Activated naive CD4-positive, alpha-beta T cell (primary cell): ENCODE data around the gene MRPL42.
"Not testable (repeated sequence)": the region's sequence is repeated elsewhere in the genome, so short reads cannot be mapped to it uniquely, and the experiment has no call there.

ENCODE experiments used
- DNase-seq, 4 experiments: peaks; one replicate each; lab custom pipeline; 2025; lab: John Stamatoyannopoulos, UW

MRPL42 gene

DNA sequence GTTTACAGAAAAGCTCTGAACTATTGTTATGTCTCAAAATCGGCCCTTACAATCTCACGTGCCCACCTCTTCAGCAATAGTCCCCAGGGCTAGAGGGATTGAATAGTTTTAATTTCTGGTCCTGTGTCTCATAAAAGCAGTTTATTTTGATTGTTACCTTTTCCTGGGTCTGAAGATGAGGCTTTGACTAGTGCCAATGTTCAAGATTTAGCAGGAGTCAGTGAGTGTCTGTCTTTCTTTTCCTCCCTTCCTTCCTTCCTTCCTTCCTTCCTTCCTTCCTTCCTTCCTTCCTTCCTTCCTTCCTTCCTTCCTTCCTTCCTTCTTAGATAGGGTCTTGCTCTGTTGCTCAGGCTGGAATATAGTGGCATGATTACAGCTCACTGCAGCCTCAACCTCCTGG lies 80.5 kb downstream of the MRPL42 start:
- no peak for DNase-seq

GRCh38 chr12:93549174-93549573 lies 81.9 kb downstream of the MRPL42 start:
- no peak for DNase-seq

DNA sequence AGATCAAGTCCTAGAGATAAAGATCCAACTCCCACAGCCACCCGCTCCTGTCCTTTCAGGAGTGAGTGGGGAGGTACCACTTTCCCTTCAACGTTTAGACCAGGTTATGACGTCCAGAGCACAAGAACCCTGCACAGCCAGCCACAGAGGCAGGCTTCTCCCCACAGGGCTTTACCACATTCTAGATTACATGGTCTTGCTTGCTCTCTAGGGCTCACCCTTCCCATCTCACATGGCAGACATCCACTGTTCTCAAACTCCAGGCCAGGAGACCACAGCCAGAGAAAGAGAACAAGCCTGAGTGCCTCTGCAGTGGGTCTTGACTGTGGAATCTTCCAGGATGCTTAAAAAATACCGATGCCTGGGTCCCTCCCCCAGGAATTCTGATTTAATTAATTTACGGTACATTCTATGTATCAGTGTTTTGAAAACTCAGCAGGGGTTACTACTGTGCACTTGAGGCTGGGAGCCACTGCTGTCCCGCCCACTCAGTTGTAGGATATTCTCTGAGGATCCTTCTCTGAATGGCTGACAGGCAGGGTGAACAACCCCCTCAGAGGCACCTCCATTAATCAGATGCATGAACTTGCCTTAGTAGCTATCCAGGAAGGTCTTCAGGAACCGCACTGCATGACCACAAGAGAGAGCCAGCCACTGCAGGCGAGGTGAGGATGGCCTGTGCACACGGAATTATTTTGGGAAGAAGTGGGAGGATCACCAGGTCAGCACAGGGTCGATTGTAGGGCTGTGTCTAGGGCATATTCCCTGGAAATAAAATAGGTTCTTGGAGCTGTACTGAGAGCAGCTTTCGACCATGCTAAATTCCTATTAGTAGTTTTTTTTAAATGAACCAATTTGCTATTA lies 83.7 kb downstream of the MRPL42 start:
- DNase-seq = no peak

DNA sequence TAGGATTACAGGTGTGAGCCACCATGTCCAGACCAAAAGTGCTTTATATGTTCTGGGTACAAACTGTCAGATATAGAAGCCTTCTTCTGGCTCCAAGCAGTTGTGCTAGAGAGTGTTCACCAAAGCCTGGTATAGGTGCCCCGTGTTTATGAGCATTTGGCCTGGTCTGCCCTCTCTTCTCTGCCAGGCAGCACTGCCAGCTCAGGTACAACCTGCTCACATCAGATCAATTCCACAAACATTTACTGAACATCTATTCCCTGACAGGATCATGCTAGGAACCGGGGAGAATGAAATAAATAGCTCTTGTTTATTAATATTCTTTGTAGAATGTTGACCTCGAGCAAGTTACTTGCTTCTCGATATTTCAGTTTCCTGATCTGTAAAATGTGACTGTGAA lies 85.1 kb downstream of the MRPL42 start:
- no peak for DNase-seq

DNA sequence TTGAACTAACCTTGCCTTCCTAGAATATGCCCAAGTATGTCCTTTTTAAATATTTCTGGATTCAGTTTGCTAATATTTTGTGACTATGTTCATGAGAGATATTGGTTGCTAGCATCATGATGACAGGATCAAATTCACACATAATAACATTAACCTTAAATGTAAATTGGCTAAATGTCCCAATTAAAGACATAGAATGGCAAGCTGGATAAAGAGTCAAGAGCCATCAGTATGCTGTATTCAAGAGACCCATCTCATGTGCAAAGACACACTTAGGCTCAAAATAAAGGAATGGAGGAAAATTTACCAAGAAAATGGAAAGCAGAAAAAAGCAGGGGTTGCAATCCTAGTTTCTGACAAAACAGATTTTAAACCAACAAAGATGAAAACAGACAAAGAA lies 90.6 kb downstream of the MRPL42 start:
- not testable (repeated sequence) for DNase-seq

DNA sequence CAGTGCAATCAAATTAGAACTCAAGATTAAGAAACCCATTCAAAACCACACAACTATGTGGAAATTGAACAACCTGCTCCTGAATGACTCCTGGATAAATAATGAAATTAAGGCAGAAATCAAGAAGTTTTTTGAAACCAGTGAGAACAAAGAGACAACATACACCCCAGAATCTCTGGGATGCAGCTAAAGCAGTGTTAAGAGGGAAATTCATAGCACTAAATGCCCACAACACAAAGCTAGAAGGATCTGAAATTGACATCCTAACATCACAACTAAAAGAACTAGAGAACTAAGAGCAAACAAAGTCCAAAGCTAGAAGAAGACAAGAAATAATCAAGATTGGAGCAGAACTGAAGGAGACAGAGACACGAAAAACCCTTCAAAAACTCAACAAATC lies 91.4 kb downstream of the MRPL42 start:
- not testable (repeated sequence) for DNase-seq

DNA sequence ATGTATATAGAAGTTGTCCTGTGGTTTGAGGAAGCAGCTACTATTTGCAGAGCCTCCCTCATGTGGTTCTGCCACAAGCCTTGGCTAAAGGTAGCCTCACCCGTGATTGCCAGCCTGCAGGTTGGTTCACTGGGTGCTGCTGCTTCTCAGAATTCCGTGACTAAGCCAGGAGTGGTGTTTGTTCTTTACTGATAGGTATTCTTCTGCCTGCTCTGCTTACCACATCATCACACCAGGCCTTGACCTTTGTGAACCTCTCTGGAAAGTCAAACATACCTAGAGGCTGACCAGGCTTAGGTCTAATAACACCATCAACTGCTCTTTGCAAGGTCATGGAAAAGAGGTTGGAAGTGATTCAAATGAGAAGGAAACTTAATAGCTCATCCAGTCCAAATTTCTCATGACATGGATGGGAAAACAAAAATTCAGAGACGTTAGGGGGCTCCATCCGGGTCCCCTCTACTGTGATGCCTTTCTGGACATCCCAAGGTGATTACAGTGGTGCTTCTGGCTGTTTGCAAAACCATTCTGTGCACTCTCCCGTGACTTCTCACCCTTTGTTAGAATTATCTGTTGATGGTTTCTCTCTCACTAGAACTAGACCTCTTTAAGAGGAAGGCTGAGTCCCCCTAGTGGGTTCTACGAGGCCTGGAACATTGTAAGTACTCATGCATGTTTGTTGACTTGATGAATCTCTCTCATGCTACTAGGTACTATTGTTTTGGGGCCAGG lies 96.7 kb downstream of the MRPL42 start:
- DNase-seq = no peak

GRCh38 chr12:93565760-93566159 lies 98.4 kb downstream of the MRPL42 start:
- no peak for DNase-seq
